GM23338 (cell line): Measurements from ENCODE around the gene IGF2BP2.

Experiments used
- CREB1 ChIP-seq: fragments of 250-450 bp; sonication (Bioruptor Pico); IDR thresholded peaks from 2 replicates; pipeline ENCODE4 v1.5.0; 2020; ENCODE audit warnings: low read depth, mild to moderate bottlenecking, moderate library complexity
- EZH2 ChIP-seq: fragments of 200-600 bp; sonication (generic); IDR thresholded peaks from one replicate; pipeline ENCODE4 v1.8.0; 2017; ENCODE audit warnings: antibody characterized with exemption, mild to moderate bottlenecking, low read depth; ENCODE audit not compliant: unreplicated experiment
- EZH2phosphoT487 ChIP-seq: fragments of 200-600 bp; sonication (generic); IDR thresholded peaks from one replicate; pipeline ENCODE4 v1.8.1; 2018; ENCODE audit warnings: antibody characterized with exemption; ENCODE audit not compliant: unreplicated experiment
- JUNB ChIP-seq: IDR thresholded peaks from one replicate; pipeline ENCODE4 v1.6.1; 2016; ENCODE audit warnings: antibody characterized with exemption; ENCODE audit not compliant: unreplicated experiment
- POLR2AphosphoS5 ChIP-seq: IDR thresholded peaks from 2 replicates; pipeline ENCODE4 v1.6.1; 2016; ENCODE audit warnings: antibody characterized with exemption, low read depth
- ZNF114 ChIP-seq: fragments of 250-450 bp; sonication (Bioruptor Pico); IDR thresholded peaks from 2 replicates; pipeline ENCODE4 v1.5.0; 2020; ENCODE audit warnings: mild to moderate bottlenecking, moderate library complexity
- ZNF331 ChIP-seq: fragments of 250-450 bp; sonication (Bioruptor Pico); IDR thresholded peaks from 2 replicates; pipeline ENCODE4 v1.5.0; 2020; ENCODE audit warnings: low read depth, mild to moderate bottlenecking, moderate library complexity
- TF ChIP-seq, protein P1 (sequence below), 2 experiments: fragments of 200-600 bp in 1 of 2; sonication (generic) in 1 of 2; conservative IDR thresholded peaks; 2 replicates each; pipeline versions ENCODE4 v1.5.1 to v1.6.1; 2016 to 2017; ENCODE audit warnings: antibody characterized with exemption in 2 of 2, low read depth in 2 of 2, mild to moderate bottlenecking in 2 of 2, moderate library complexity in 1 of 2
- TF ChIP-seq, protein P2 (sequence below): IDR thresholded peaks from one replicate; pipeline ENCODE4 v1.6.1; 2018; ENCODE audit warnings: antibody characterized with exemption; ENCODE audit not compliant: unreplicated experiment

DNA sequence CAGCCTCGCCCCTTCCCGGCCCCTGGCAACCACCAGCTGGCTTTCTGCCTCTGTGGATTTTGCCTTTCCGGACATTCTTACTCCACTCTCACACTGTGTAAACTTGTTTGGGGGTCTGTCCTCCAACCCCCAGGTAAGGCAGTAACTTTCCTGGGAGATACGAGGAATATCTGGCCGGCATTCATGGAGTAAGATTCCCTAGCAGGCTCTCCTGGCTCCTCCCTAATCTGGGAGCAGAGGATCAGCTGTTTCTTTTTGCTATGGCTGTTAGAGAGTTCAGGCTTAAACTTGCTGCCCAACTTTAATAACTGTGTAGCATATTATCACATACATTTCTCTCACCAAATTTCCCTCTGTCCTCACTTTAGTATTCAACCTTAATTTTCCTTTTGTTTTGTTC is 64.3 kb downstream of the IGF2BP2 start:
- TF ChIP-seq CREB1 (CRISPR knock-in tag) = no peak
- no peak for TF ChIP-seq JUNB
- TF ChIP-seq EZH2 = no peak
- TF ChIP-seq, protein P1, sequence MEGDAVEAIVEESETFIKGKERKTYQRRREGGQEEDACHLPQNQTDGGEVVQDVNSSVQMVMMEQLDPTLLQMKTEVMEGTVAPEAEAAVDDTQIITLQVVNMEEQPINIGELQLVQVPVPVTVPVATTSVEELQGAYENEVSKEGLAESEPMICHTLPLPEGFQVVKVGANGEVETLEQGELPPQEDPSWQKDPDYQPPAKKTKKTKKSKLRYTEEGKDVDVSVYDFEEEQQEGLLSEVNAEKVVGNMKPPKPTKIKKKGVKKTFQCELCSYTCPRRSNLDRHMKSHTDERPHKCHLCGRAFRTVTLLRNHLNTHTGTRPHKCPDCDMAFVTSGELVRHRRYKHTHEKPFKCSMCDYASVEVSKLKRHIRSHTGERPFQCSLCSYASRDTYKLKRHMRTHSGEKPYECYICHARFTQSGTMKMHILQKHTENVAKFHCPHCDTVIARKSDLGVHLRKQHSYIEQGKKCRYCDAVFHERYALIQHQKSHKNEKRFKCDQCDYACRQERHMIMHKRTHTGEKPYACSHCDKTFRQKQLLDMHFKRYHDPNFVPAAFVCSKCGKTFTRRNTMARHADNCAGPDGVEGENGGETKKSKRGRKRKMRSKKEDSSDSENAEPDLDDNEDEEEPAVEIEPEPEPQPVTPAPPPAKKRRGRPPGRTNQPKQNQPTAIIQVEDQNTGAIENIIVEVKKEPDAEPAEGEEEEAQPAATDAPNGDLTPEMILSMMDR (conservative IDR thresholded peaks at IDR 0.05; ENCODE audit: low read depth in 2 of 2) = no peak
- no peak for TF ChIP-seq EZH2phosphoT487
- no peak for TF ChIP-seq ZNF114 (CRISPR knock-in tag)
- no peak for TF ChIP-seq POLR2AphosphoS5
- TF ChIP-seq, protein P2, sequence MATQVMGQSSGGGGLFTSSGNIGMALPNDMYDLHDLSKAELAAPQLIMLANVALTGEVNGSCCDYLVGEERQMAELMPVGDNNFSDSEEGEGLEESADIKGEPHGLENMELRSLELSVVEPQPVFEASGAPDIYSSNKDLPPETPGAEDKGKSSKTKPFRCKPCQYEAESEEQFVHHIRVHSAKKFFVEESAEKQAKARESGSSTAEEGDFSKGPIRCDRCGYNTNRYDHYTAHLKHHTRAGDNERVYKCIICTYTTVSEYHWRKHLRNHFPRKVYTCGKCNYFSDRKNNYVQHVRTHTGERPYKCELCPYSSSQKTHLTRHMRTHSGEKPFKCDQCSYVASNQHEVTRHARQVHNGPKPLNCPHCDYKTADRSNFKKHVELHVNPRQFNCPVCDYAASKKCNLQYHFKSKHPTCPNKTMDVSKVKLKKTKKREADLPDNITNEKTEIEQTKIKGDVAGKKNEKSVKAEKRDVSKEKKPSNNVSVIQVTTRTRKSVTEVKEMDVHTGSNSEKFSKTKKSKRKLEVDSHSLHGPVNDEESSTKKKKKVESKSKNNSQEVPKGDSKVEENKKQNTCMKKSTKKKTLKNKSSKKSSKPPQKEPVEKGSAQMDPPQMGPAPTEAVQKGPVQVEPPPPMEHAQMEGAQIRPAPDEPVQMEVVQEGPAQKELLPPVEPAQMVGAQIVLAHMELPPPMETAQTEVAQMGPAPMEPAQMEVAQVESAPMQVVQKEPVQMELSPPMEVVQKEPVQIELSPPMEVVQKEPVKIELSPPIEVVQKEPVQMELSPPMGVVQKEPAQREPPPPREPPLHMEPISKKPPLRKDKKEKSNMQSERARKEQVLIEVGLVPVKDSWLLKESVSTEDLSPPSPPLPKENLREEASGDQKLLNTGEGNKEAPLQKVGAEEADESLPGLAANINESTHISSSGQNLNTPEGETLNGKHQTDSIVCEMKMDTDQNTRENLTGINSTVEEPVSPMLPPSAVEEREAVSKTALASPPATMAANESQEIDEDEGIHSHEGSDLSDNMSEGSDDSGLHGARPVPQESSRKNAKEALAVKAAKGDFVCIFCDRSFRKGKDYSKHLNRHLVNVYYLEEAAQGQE = no peak
- no peak for TF ChIP-seq ZNF331 (CRISPR knock-in tag)
